Left ventricle myocardium inferior (tissue), 1 donor: ENCODE data around the gene ZRANB2. TPM values are rescaled to one million over a fixed set of nuclear protein-coding genes. Genes with fewer than 3 reads are reported as not detected.

Experiments used
- DNase-seq: peaks from one replicate; pipeline ENCODE4 v3.0.0-alpha.2; 2020
- H3K27ac ChIP-seq: fragments of 200-600 bp; replicated peaks from 2 replicates; pipeline ENCODE4 v1.8.0; 2021
- H3K27me3 ChIP-seq: fragments of 200-600 bp; 2 replicates; pipeline ENCODE4 v1.8.0; 2021; ENCODE audit warnings: low read depth
- H3K36me3 ChIP-seq: fragments of 200-600 bp; 2 replicates; pipeline ENCODE4 v1.8.0; 2021
- H3K4me1 ChIP-seq: fragments of 200-600 bp; 2 replicates; pipeline ENCODE4 v1.8.0; 2021
- H3K4me3 ChIP-seq: fragments of 200-600 bp; 2 replicates; pipeline ENCODE4 v1.8.0; 2021; ENCODE audit warnings: mild to moderate bottlenecking, moderate library complexity
- H3K9me3 ChIP-seq: fragments of 200-600 bp; replicated peaks from 2 replicates; pipeline ENCODE4 v1.8.0; 2021
- CTCF ChIP-seq: fragments of 200-600 bp; IDR thresholded peaks from 2 replicates; pipeline ENCODE4 v1.8.0; 2021; ENCODE audit warnings: antibody characterized with exemption, mild to moderate bottlenecking, borderline replicate concordance
- intact Hi-C: fragments of 100-400 bp; cut with micrococcal nuclease; formaldehyde crosslinking; loops from one replicate; pipeline ENCODE4 v1.11.0; 2022
- total RNA-seq: library from RNA; stranded (reverse); fragmentation: NEBNext Ultra II Directional; extraction: Animal tissue kit (Norgen Biotek cat#: 25700); gene quantifications from one replicate; pipeline ENCODE4 v1.2.1, GENCODE V29; 2021
- donor health status: DM: no; HTN: yes; CAD: no; lungs with severe emphysema.

Gene ZRANB2
- total RNA-seq, 1 donor from 2014 or later: 58.5 TPM

- H3K36me3 ChIP-seq: no peaks in the 10 kb centered on the region
- H3K27me3 ChIP-seq: peaks cover 37% of the 10 kb centered on the region
- no peak overlapping the region for H3K4me3 ChIP-seq
- no peak overlapping the region for H3K27ac ChIP-seq
- H3K4me1 ChIP-seq: no peaks in the 10 kb centered on the region
- TF ChIP-seq CTCF: no peak
- DNase-seq: no peak
- intact Hi-C loops: no loop called here
- no peaks in the 10 kb centered on the region for H3K9me3 ChIP-seq
Observed at GRCh38 chr1:71028981-71029380, 51.9 kb downstream of the ZRANB2 start.

- no peak for DNase-seq
- Histone ChIP-seq H3K9me3 (no peaks in the 10 kb centered on the region), H3K4me1 (no peaks in the 10 kb centered on the region), H3K27ac (no peak overlapping the region), H3K36me3 (no peaks in the 10 kb centered on the region), H3K27me3 (peaks cover 37% of the 10 kb centered on the region), H3K4me3 (no peak overlapping the region)
- no peak for TF ChIP-seq CTCF
- intact Hi-C loops: no loop called here
Observed at GRCh38 chr1:71027991-71028390, 52.8 kb downstream of the ZRANB2 start.

GRCh38 chr1:71026093-71026492 lies 54.7 kb downstream of the ZRANB2 start:
- no peak overlapping the region for H3K27ac ChIP-seq
- H3K36me3 ChIP-seq: no peaks in the 10 kb centered on the region
- no peaks in the 10 kb centered on the region for H3K4me1 ChIP-seq
- intact Hi-C loops: no loop called here
- no peak for TF ChIP-seq CTCF
- H3K27me3 ChIP-seq: peaks cover 31% of the 10 kb centered on the region
- no peaks in the 10 kb centered on the region for H3K9me3 ChIP-seq
- no peak overlapping the region for H3K4me3 ChIP-seq
- no peak for DNase-seq

GRCh38 chr1:71023515-71023914 lies 57.3 kb downstream of the ZRANB2 start:
- H3K27ac ChIP-seq: no peak overlapping the region
- H3K9me3 ChIP-seq: no peaks in the 10 kb centered on the region
- H3K4me1 ChIP-seq: no peaks in the 10 kb centered on the region
- intact Hi-C loops: no loop called here
- no peak overlapping the region for H3K4me3 ChIP-seq
- no peaks in the 10 kb centered on the region for H3K36me3 ChIP-seq
- no peak for TF ChIP-seq CTCF
- DNase-seq: no peak
- peaks cover 16% of the 10 kb centered on the region for H3K27me3 ChIP-seq

GRCh38 chr1:71019233-71019969 lies 61.4 kb downstream of the ZRANB2 start:
- Histone ChIP-seq H3K4me3 (no peak overlapping the region), H3K36me3 (no peaks in the 10 kb centered on the region), H3K27me3 (no peaks in the 10 kb centered on the region), H3K27ac (no peak overlapping the region), H3K4me1 (no peaks in the 10 kb centered on the region), H3K9me3 (no peaks in the 10 kb centered on the region)
- no peak for TF ChIP-seq CTCF
- DNase-seq: no peak
- intact Hi-C loops: no loop called here
